ENCODE data around the gene MTCL1. TPM values are rescaled to one million over a fixed set of nuclear protein-coding genes. Genes with fewer than 3 reads are reported as not detected.

Gene MTCL1
- total and polyA plus RNA-seq, 2 donors: 11.0 to 15.9 TPM

DNA sequence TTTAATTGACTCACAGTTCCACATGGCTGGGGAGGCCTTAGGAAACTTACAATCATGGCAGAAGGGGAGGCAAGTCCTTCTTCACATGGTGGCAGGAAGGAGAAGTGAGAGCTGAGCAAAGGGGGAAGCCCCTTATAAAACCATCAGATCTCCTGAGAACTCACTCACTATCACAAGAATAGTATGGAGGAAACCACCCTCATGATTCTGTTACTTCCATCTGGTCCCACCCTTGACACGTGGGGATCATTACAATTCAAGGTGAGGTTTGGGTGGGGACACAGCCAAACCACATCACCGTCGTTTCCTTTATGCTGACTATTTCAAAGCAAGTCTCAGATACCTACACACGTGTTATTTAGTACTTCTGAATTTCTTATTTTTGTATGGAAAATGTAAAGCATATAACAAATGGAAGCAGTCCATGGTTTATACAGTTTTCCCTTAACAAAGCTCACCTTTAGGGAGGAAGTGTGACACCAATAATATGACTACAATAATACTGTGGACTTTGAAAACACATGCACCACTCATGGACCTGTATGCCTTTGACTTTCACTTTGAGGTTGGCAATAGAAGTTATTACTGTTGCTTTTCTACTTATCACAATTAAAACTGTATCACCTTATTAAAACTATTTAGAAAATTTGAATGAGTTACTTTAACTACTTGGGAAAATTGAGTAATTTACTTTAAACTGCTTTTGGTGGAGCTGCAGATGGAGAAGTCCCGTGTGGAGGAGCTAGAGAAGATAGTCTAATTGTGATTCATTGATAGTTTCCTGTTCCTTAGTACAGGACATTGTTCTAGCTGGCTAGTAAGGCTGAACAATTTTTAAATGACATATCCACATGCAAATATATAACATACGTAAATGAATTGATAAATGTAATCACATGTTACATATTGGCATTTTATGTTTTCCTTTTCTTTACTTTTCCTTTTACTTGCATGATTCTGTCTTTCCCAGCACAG is 37.3 kb downstream of the MTCL1 start:
- WGBS: 50% methylated on average over 6 of the region's 6 CpGs
- H3K9me3 ChIP-seq (ENCODE audit: control insufficient read depth in 2 of 2, insufficient read depth in 1 of 2, low read length in 1 of 2): peaks cover 0 to 8% of the 10 kb centered on the region in 2 donors
- no peak overlapping the region for H3K4me3 ChIP-seq (ENCODE audit: low read length in 2 of 2)
- DNase-seq (ENCODE audit: low read depth in 6 of 9, low spot score in 9 of 9): peak in 1 of 9 donors; percentile 57
- H3K27ac ChIP-seq (ENCODE audit: low read depth in 1 of 2, low read length in 1 of 2): no peak overlapping the region
- peaks cover 29 to 41% of the 10 kb centered on the region in 2 donors for H3K4me1 ChIP-seq (ENCODE audit: control insufficient read depth in 2 of 2, insufficient read depth in 2 of 2, low read length in 2 of 2)
- no peaks in the 10 kb centered on the region for H3K36me3 ChIP-seq (ENCODE audit: control insufficient read depth in 2 of 2, insufficient read depth in 2 of 2, low read length in 1 of 2)
- no peaks in the 10 kb centered on the region for H3K27me3 ChIP-seq (ENCODE audit: control insufficient read depth in 2 of 2, insufficient read depth in 1 of 2, low read length in 1 of 2)

DNA sequence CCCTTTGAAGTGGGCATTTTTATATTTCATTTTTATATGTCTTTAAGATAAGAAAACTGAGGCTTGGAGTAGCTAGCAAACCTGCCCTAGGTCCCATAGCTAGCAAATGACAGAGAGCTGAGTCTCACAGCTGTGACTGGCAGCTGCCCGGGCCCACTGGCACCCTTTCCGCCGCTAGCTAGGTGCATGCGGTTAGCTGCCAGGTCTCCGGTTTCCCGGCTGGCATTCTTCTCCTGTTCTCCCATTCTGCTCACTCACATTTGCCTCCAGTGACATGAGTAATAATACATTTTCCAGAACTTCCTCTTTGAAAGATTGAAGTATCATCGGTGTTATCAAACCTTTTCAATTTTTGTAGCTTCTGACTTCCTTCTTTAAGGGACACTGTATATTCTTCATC is 38.7 kb downstream of the MTCL1 start:
- H3K4me3 ChIP-seq (ENCODE audit: low read length in 2 of 2): no peak overlapping the region
- no peaks in the 10 kb centered on the region for H3K27me3 ChIP-seq (ENCODE audit: control insufficient read depth in 2 of 2, insufficient read depth in 1 of 2, low read length in 1 of 2)
- DNase-seq (ENCODE audit: low read depth in 6 of 9, low spot score in 9 of 9): peak in 1 of 9 donors; percentile 42
- 74% methylated on average over 7 of the region's 7 CpGs for WGBS
- no peaks in the 10 kb centered on the region for H3K36me3 ChIP-seq (ENCODE audit: control insufficient read depth in 2 of 2, insufficient read depth in 2 of 2, low read length in 1 of 2)
- H3K9me3 ChIP-seq (ENCODE audit: control insufficient read depth in 2 of 2, insufficient read depth in 1 of 2, low read length in 1 of 2): peaks cover 0 to 8% of the 10 kb centered on the region in 2 donors
- no peak overlapping the region for H3K27ac ChIP-seq (ENCODE audit: low read depth in 1 of 2, low read length in 1 of 2)
- H3K4me1 ChIP-seq (ENCODE audit: control insufficient read depth in 2 of 2, insufficient read depth in 2 of 2, low read length in 2 of 2): peaks cover 30 to 53% of the 10 kb centered on the region in 2 donors

GRCh38 chr18:8744656-8745055 is 39.3 kb downstream of the MTCL1 start:
- H3K4me3 ChIP-seq (ENCODE audit: low read length in 2 of 2): no peak overlapping the region
- 4% methylated on average over 4 of the region's 4 CpGs for WGBS
- H3K9me3 ChIP-seq (ENCODE audit: control insufficient read depth in 2 of 2, insufficient read depth in 1 of 2, low read length in 1 of 2): peaks cover 0 to 8% of the 10 kb centered on the region in 2 donors
- peaks cover 34 to 58% of the 10 kb centered on the region in 2 donors for H3K4me1 ChIP-seq (ENCODE audit: control insufficient read depth in 2 of 2, insufficient read depth in 2 of 2, low read length in 2 of 2)
- peak overlapping the region; percentile 6 to 64 for H3K27ac ChIP-seq (ENCODE audit: low read depth in 1 of 2, low read length in 1 of 2)
- H3K36me3 ChIP-seq (ENCODE audit: control insufficient read depth in 2 of 2, insufficient read depth in 2 of 2, low read length in 1 of 2): no peaks in the 10 kb centered on the region
- DNase-seq (ENCODE audit: low read depth in 6 of 9, low spot score in 9 of 9): peak; percentile 61 to 96 (median 84)
- no peaks in the 10 kb centered on the region for H3K27me3 ChIP-seq (ENCODE audit: control insufficient read depth in 2 of 2, insufficient read depth in 1 of 2, low read length in 1 of 2)

- peaks cover 0 to 8% of the 10 kb centered on the region in 2 donors for H3K9me3 ChIP-seq (ENCODE audit: control insufficient read depth in 2 of 2, insufficient read depth in 1 of 2, low read length in 1 of 2)
- no peaks in the 10 kb centered on the region for H3K27me3 ChIP-seq (ENCODE audit: control insufficient read depth in 2 of 2, insufficient read depth in 1 of 2, low read length in 1 of 2)
- no peaks in the 10 kb centered on the region for H3K36me3 ChIP-seq (ENCODE audit: control insufficient read depth in 2 of 2, insufficient read depth in 2 of 2, low read length in 1 of 2)
- 59% methylated on average over 15 of the region's 15 CpGs for WGBS
- H3K4me3 ChIP-seq (ENCODE audit: low read length in 2 of 2): no peak overlapping the region
- H3K4me1 ChIP-seq (ENCODE audit: control insufficient read depth in 2 of 2, insufficient read depth in 2 of 2, low read length in 2 of 2): peaks cover 38 to 64% of the 10 kb centered on the region in 2 donors
- peak in 2 of 9 donors; percentile 33 to 65 for DNase-seq (ENCODE audit: low read depth in 6 of 9, low spot score in 9 of 9)
- H3K27ac ChIP-seq (ENCODE audit: low read depth in 1 of 2, low read length in 1 of 2): peak overlapping the region in 1 of 2 donors; percentile 61
These were observed 40.1 kb downstream of the MTCL1 start for GRCh38 chr18:8745355-8746014.

GRCh38 chr18:8747440-8747937 is 42.1 kb downstream of the MTCL1 start:
- no peaks in the 10 kb centered on the region for H3K9me3 ChIP-seq (ENCODE audit: control insufficient read depth in 2 of 2, insufficient read depth in 1 of 2, low read length in 1 of 2)
- 90% methylated on average over 6 of the region's 6 CpGs for WGBS
- no peak overlapping the region for H3K27ac ChIP-seq (ENCODE audit: low read depth in 1 of 2, low read length in 1 of 2)
- H3K4me3 ChIP-seq (ENCODE audit: low read length in 2 of 2): no peak overlapping the region
- no peaks in the 10 kb centered on the region for H3K27me3 ChIP-seq (ENCODE audit: control insufficient read depth in 2 of 2, insufficient read depth in 1 of 2, low read length in 1 of 2)
- no peaks in the 10 kb centered on the region for H3K36me3 ChIP-seq (ENCODE audit: control insufficient read depth in 2 of 2, insufficient read depth in 2 of 2, low read length in 1 of 2)
- H3K4me1 ChIP-seq (ENCODE audit: control insufficient read depth in 2 of 2, insufficient read depth in 2 of 2, low read length in 2 of 2): peaks cover 41 to 79% of the 10 kb centered on the region in 2 donors
- no peak for DNase-seq (ENCODE audit: low read depth in 6 of 9, low spot score in 9 of 9)

- H3K27ac ChIP-seq (ENCODE audit: low read depth in 1 of 2, low read length in 1 of 2): no peak overlapping the region
- 97% methylated on average over 6 of the region's 6 CpGs for WGBS
These were observed 44.1 kb downstream of the MTCL1 start for GRCh38 chr18:8749492-8749891.

DNA sequence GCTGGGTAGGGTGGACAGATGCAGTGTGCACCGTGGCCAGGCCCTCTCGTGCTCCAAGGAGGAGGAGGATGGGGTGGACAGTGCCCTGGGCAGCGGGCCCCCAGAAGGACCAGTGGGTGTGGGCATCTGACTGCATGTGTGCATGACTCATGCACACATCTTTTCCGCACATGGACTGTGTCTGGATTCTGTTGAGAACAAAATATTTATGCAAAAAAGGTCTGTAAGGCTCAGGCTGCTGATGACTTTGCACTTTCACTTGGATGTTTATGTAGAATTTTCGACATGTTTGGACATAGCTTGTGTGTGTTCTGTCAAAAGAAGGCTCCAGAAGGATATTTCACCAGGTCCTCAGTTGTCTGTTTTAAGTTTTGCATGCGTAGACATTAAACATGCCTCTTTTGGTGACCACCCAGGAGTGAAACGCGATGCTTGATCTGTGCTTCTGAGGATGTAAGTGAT is 45.6 kb downstream of the MTCL1 start:
- no peak for DNase-seq (ENCODE audit: low read depth in 6 of 9, low spot score in 9 of 9)
- Histone ChIP-seq H3K4me3 (ENCODE audit: low read length in 2 of 2) (no peak overlapping the region), H3K36me3 (ENCODE audit: control insufficient read depth in 2 of 2, insufficient read depth in 2 of 2, low read length in 1 of 2) (no peaks in the 10 kb centered on the region), H3K4me1 (ENCODE audit: control insufficient read depth in 2 of 2, insufficient read depth in 2 of 2, low read length in 2 of 2) (peaks cover 46 to 82% of the 10 kb centered on the region in 2 donors), H3K27me3 (ENCODE audit: control insufficient read depth in 2 of 2, insufficient read depth in 1 of 2, low read length in 1 of 2) (no peaks in the 10 kb centered on the region), H3K27ac (ENCODE audit: low read depth in 1 of 2, low read length in 1 of 2) (peak overlapping the region in 1 of 2 donors; percentile 47), H3K9me3 (ENCODE audit: control insufficient read depth in 2 of 2, insufficient read depth in 1 of 2, low read length in 1 of 2) (peaks cover 0 to 4% of the 10 kb centered on the region in 2 donors)
- 95% methylated on average over 8 of the region's 8 CpGs for WGBS

More at GRCh38 chr18:8749492-8749891, 44.1 kb downstream of the MTCL1 start:
- H3K27me3 ChIP-seq (ENCODE audit: control insufficient read depth in 2 of 2, insufficient read depth in 1 of 2, low read length in 1 of 2): no peaks in the 10 kb centered on the region
- H3K4me3 ChIP-seq (ENCODE audit: low read length in 2 of 2): no peak overlapping the region
- no peaks in the 10 kb centered on the region for H3K36me3 ChIP-seq (ENCODE audit: control insufficient read depth in 2 of 2, insufficient read depth in 2 of 2, low read length in 1 of 2)
- no peaks in the 10 kb centered on the region for H3K9me3 ChIP-seq (ENCODE audit: control insufficient read depth in 2 of 2, insufficient read depth in 1 of 2, low read length in 1 of 2)
- no peak for DNase-seq (ENCODE audit: low read depth in 6 of 9, low spot score in 9 of 9)
- peaks cover 40 to 81% of the 10 kb centered on the region in 2 donors for H3K4me1 ChIP-seq (ENCODE audit: control insufficient read depth in 2 of 2, insufficient read depth in 2 of 2, low read length in 2 of 2)

DNA sequence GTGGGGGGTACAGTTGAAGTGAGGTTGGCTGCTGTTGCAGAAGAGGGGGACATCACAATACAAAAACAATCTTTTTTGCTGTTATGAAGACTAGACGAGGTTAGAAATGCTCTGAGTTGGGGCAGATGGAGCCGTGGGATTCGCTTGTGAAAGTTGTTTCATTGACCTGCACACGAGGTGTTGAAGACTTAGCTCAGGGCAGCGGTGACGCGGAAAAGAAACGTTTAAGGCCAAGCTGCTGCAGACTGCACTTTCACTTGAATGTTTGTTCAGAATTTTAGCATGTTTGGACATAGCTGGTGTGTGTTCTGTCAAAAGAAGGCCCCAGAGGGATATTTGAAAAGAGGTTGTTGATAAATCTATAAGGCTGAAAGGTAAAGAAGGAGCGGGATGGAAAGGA is 46.3 kb downstream of the MTCL1 start:
- peaks cover 43 to 79% of the 10 kb centered on the region in 2 donors for H3K4me1 ChIP-seq (ENCODE audit: control insufficient read depth in 2 of 2, insufficient read depth in 2 of 2, low read length in 2 of 2)
- 91% methylated on average over 9 of the region's 9 CpGs for WGBS
- peak overlapping the region in 1 of 2 donors; percentile 47 for H3K27ac ChIP-seq (ENCODE audit: low read depth in 1 of 2, low read length in 1 of 2)
- no peak for DNase-seq (ENCODE audit: low read depth in 6 of 9, low spot score in 9 of 9)
- H3K36me3 ChIP-seq (ENCODE audit: control insufficient read depth in 2 of 2, insufficient read depth in 2 of 2, low read length in 1 of 2): no peaks in the 10 kb centered on the region
- H3K4me3 ChIP-seq (ENCODE audit: low read length in 2 of 2): no peak overlapping the region
- H3K9me3 ChIP-seq (ENCODE audit: control insufficient read depth in 2 of 2, insufficient read depth in 1 of 2, low read length in 1 of 2): peaks cover 0 to 5% of the 10 kb centered on the region in 2 donors
- H3K27me3 ChIP-seq (ENCODE audit: control insufficient read depth in 2 of 2, insufficient read depth in 1 of 2, low read length in 1 of 2): no peaks in the 10 kb centered on the region

All from thymus (tissue), 11 donors.